ENCODE measurements around the gene FSTL5. TPM values are rescaled to one million over a fixed set of nuclear protein-coding genes. Genes with fewer than 3 reads are reported as not detected.

FSTL5 gene
- total RNA-seq, 1 experiment from 2014 or later, result not detected

DNA sequence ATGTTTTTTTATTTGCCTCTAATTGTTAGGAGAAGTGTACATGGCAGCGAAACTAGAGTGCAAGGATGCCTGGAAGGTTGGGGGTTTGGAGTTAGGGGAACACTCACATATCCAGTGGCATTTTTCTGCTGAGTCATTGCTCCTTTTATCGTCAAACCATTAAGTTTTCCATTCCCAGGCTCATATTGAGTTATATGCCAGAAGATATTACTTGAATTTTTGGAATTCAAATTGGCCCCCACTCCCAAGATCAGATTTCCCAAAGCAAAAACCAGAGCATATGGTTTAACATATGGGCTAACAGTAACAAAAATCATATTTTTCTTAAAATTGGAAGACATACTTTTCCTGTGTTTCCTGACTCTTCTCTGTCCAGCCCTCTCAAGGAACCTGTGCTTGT, 152.7 kb downstream of the FSTL5 start:
- H3K27ac ChIP-seq (ENCODE audit: insufficient read length, low read depth, low read length), result no peak overlapping the region
- no peak overlapping the region for H2BK120ac ChIP-seq (ENCODE audit: low read depth, low read length, poor library complexity, severe bottlenecking)
- H3K23ac ChIP-seq (ENCODE audit: insufficient read length, low read depth, low read length), result no peak overlapping the region
- no peaks in the 10 kb centered on the region; the same call in 1 of the 2 replicates for H3K4me1 ChIP-seq (ENCODE audit: insufficient read depth, low read length)
- no peak overlapping the region for H2AK5ac ChIP-seq (ENCODE audit: insufficient read length, low read length)
- H3T11ph ChIP-seq (ENCODE audit: low read length), result no peak overlapping the region
- H3K79me1 ChIP-seq (ENCODE audit: insufficient read depth, low read depth, low read length, poor library complexity, severe bottlenecking), result no peaks in the 10 kb centered on the region
- no peak overlapping the region for H3K18ac ChIP-seq (ENCODE audit: insufficient read length, low read depth, low read length)
- no peaks in the 10 kb centered on the region for H3K9me3 Mint-ChIP-seq
- H4K91ac ChIP-seq (ENCODE audit: insufficient read length, low read depth, low read length), result no peak overlapping the region
- no peak overlapping the region for H4K8ac ChIP-seq (replicated peaks; ENCODE audit: insufficient read length, low read depth, low read length)
- TF ChIP-seq, protein P1, sequence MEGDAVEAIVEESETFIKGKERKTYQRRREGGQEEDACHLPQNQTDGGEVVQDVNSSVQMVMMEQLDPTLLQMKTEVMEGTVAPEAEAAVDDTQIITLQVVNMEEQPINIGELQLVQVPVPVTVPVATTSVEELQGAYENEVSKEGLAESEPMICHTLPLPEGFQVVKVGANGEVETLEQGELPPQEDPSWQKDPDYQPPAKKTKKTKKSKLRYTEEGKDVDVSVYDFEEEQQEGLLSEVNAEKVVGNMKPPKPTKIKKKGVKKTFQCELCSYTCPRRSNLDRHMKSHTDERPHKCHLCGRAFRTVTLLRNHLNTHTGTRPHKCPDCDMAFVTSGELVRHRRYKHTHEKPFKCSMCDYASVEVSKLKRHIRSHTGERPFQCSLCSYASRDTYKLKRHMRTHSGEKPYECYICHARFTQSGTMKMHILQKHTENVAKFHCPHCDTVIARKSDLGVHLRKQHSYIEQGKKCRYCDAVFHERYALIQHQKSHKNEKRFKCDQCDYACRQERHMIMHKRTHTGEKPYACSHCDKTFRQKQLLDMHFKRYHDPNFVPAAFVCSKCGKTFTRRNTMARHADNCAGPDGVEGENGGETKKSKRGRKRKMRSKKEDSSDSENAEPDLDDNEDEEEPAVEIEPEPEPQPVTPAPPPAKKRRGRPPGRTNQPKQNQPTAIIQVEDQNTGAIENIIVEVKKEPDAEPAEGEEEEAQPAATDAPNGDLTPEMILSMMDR (conservative IDR thresholded peaks at IDR 0.05), result no peak
- no peak overlapping the region for H3K56ac ChIP-seq (ENCODE audit: insufficient read length, low read depth, low read length)
- no peak overlapping the region for H3K9ac ChIP-seq (ENCODE audit: extremely low read depth, insufficient read length, low read length)
- H3K27me3 ChIP-seq (ENCODE audit: insufficient read depth, low read length), result no peaks in the 10 kb centered on the region
- H2AFZ ChIP-seq (ENCODE audit: low read length), result no peak overlapping the region
- no peak overlapping the region for H2BK5ac ChIP-seq (ENCODE audit: insufficient read length, low read length)
- no peaks in the 10 kb centered on the region for H3K4me1 Mint-ChIP-seq
- no peaks in the 10 kb centered on the region for H3K36me3 Mint-ChIP-seq (ENCODE audit: insufficient read depth in 1 of 3, low read depth in 3 of 3)
- no peaks in the 10 kb centered on the region for H4K20me1 ChIP-seq (ENCODE audit: control insufficient read depth, insufficient read depth, insufficient read length)
- no peak overlapping the region for H3K4me3 Mint-ChIP-seq
- H3K4me2 ChIP-seq (ENCODE audit: insufficient read depth, insufficient read length, low read length), result no peak overlapping the region
- H2BK20ac ChIP-seq (ENCODE audit: low read depth, low read length, poor library complexity, severe bottlenecking), result no peak overlapping the region
- H3K14ac ChIP-seq (ENCODE audit: insufficient read depth, low read length), result no peak overlapping the region
- no peak overlapping the region for H2BK15ac ChIP-seq (ENCODE audit: low read depth, low read length)
- no peak overlapping the region for H3K4ac ChIP-seq (ENCODE audit: low read depth, low read length)
- DNase-seq, result no peak
- H3K9me3 ChIP-seq (ENCODE audit: control insufficient read depth, low read depth, low read length), result no peaks in the 10 kb centered on the region
- no peak overlapping the region for H3K27ac Mint-ChIP-seq
- WGBS (ENCODE audit: extremely low coverage, insufficient read length, low lambda C conversion rate), result no CpG with 5 or more reads among the region's 2 CpGs
- no peaks in the 10 kb centered on the region for H3K23me2 ChIP-seq (ENCODE audit: insufficient read length, low read depth, low read length, poor library complexity, severe bottlenecking)
- no peak overlapping the region for H2BK12ac ChIP-seq (ENCODE audit: insufficient read length, low read depth, low read length)
- no peak overlapping the region for H4K5ac ChIP-seq (ENCODE audit: insufficient read length, low read depth, low read length)
- H3K79me2 ChIP-seq (ENCODE audit: insufficient read depth, low read length), result no peaks in the 10 kb centered on the region
- no peaks in the 10 kb centered on the region for H3K27me3 Mint-ChIP-seq (ENCODE audit: low read depth)

Data from H9 (cell line).